Left lung (tissue), 10 donors: Measurements from ENCODE around the gene PKNOX2. TPM values are rescaled to one million over a fixed set of nuclear protein-coding genes. Genes with fewer than 3 reads are reported as not detected.

Experiments used
- ATAC-seq: fragments of 200-7000 bp; cut with Tn5 transposase; one replicate; pipeline ENCODE4 v1.9.1; 2020; ENCODE audit warnings: moderate library complexity
- DNase-seq, 4 donors: peaks; one replicate each; pipeline ENCODE4 v3.0.0-alpha.2; 2013 to 2020
- H3K27ac ChIP-seq, 2 donors: fragments of 200-600 bp; sonication (generic) in 1 of 2; one replicate each; pipeline versions ENCODE4 v1.5.0 to v1.8.0; 2020 to 2021
- H3K27me3 ChIP-seq, 2 donors: fragments of 200-600 bp; sonication (generic) in 1 of 2; one replicate each; pipeline versions ENCODE4 v1.5.0 to v1.8.0; 2020 to 2021
- H3K36me3 ChIP-seq, 2 donors: fragments of 200-600 bp; sonication (generic) in 1 of 2; one replicate each; pipeline versions ENCODE4 v1.5.0 to v1.8.0; 2020 to 2021
- H3K4me1 ChIP-seq, 2 donors: fragments of 200-600 bp; one replicate each; pipeline ENCODE4 v1.8.0; 2021
- H3K4me3 ChIP-seq, 2 donors: fragments of 200-600 bp; sonication (generic) in 1 of 2; one replicate each; pipeline versions ENCODE4 v1.5.0 to v1.8.0; 2020 to 2021; ENCODE audit warnings: mild to moderate bottlenecking in 1 of 2
- H3K9me3 ChIP-seq, 2 donors: fragments of 200-600 bp; sonication (generic) in 1 of 2; one replicate each; pipeline versions ENCODE4 v1.5.0 to v1.8.0; 2020 to 2021
- intact Hi-C, 2 donors: fragments of 100-400 bp; cut with DNase I; formaldehyde crosslinking; loops; one replicate each; pipeline versions ENCODE4 v1.11.2 to v1.14.2; 2022
- polyA plus RNA-seq, 6 donors: library from polyadenylated mRNA; unstranded; fragments of 120-200 nt; gene quantifications; one replicate each; pipeline ENCODE4 v1.2.1, GENCODE V29; 2013; ENCODE audit not compliant: insufficient read length in 6 of 6
- total RNA-seq, 2 donors: library from RNA; stranded (reverse); fragmentation: NEBNext Ultra II Directional; extraction: Animal tissue kit (Norgen Biotek cat#: 25700); gene quantifications; one replicate each; pipeline ENCODE4 v1.2.1, GENCODE V29; 2021
- TF ChIP-seq, protein P1 (sequence below), 2 donors: fragments of 200-600 bp; sonication (generic) in 1 of 2; IDR thresholded peaks; one replicate each; pipeline versions ENCODE4 v1.5.0 to v1.8.0; 2021; ENCODE audit warnings: antibody characterized with exemption in 2 of 2
- donor health status: DM: no; HTN: yes; CAD: no.
- donor health status: DM: no; HTN: no; CAD: no.

The PKNOX2 gene
- total and polyA plus RNA-seq, 8 donors, result 6.7 to 18.9 (median 16.7) TPM

- intact Hi-C loops, result loop anchor here in 1 of 2 donors (5.0 kb wide), 1 partner anchor 175 kb away; no protein-coding TSS in a partner anchor
- ATAC-seq (no peak), DNase-seq (peak in 1 of 4 donors; percentile 68)
- Histone ChIP-seq H3K9me3 (no peaks in the 10 kb centered on the region), H3K36me3 (no peaks in the 10 kb centered on the region), H3K4me1 (peaks cover 0 to 6% of the 10 kb centered on the region in 2 donors), H3K27ac (no peak overlapping the region), H3K4me3 (no peak overlapping the region), H3K27me3 (peaks cover 0 to 31% of the 10 kb centered on the region in 2 donors)
- TF ChIP-seq, protein P1, sequence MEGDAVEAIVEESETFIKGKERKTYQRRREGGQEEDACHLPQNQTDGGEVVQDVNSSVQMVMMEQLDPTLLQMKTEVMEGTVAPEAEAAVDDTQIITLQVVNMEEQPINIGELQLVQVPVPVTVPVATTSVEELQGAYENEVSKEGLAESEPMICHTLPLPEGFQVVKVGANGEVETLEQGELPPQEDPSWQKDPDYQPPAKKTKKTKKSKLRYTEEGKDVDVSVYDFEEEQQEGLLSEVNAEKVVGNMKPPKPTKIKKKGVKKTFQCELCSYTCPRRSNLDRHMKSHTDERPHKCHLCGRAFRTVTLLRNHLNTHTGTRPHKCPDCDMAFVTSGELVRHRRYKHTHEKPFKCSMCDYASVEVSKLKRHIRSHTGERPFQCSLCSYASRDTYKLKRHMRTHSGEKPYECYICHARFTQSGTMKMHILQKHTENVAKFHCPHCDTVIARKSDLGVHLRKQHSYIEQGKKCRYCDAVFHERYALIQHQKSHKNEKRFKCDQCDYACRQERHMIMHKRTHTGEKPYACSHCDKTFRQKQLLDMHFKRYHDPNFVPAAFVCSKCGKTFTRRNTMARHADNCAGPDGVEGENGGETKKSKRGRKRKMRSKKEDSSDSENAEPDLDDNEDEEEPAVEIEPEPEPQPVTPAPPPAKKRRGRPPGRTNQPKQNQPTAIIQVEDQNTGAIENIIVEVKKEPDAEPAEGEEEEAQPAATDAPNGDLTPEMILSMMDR (IDR thresholded peaks at IDR 0.05), result no peak
Measured at GRCh38 chr11:125342281-125342930, 177.9 kb downstream of the PKNOX2 start.

DNA sequence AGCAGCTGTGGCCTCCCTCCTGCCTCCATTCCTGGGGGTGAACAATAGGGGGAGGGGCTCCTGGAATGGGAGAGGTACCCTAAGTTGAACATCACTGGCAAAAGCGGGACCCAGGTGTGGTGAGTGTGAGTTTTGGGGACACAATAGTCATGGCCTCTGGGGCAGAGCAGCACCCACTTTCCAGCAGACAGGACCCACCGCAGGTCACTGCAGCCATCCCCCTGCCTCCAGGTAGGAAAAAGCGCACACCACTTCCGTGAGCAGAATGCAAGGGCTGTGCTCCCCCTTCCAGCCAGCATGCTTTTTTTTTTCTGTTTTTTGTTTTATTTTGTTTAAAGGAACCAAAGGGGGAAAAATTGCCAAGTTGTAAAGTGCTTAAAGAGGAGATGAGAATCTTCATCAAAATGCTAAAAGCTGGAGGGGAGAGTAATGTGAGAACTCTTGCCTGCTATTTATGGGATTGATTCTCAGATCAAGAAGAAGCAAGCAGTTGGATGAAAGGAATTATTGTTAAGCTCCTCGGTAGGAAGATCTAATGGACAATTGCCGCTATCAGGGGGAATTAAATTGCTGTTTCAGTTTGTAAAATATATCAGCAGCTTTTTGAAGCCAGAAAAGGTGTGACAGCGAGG, 178.7 kb downstream of the PKNOX2 start:
- Histone ChIP-seq H3K4me3 (no peak overlapping the region), H3K36me3 (no peaks in the 10 kb centered on the region), H3K27me3 (peaks cover 0 to 37% of the 10 kb centered on the region in 2 donors), H3K4me1 (peaks cover 0 to 4% of the 10 kb centered on the region in 2 donors), H3K9me3 (no peaks in the 10 kb centered on the region), H3K27ac (no peak overlapping the region)
- intact Hi-C loops, result loop anchor here in 1 of 2 donors (5.0 kb wide), 1 partner anchor 176 kb away; no protein-coding TSS in a partner anchor
- no peak for ATAC-seq
- TF ChIP-seq, protein P1 (IDR thresholded peaks at IDR 0.05), result no peak
- DNase-seq, result no peak

- no peaks in the 10 kb centered on the region for H3K4me1 ChIP-seq
- H3K27ac ChIP-seq, result no peak overlapping the region
- DNase-seq, result no peak
- TF ChIP-seq, protein P1 (IDR thresholded peaks at IDR 0.05), result no peak
- ATAC-seq, result no peak
- peaks cover 0 to 42% of the 10 kb centered on the region in 2 donors for H3K27me3 ChIP-seq
- no peak overlapping the region for H3K4me3 ChIP-seq
- no peaks in the 10 kb centered on the region for H3K9me3 ChIP-seq
- no peaks in the 10 kb centered on the region for H3K36me3 ChIP-seq
- intact Hi-C loops, result loop anchor here in 1 of 2 donors (5.0 kb wide), 1 partner anchor 176 kb away; no protein-coding TSS in a partner anchor
Measured at GRCh38 chr11:125343718-125344131, 179.2 kb downstream of the PKNOX2 start.

- H3K36me3 ChIP-seq, result no peaks in the 10 kb centered on the region
- H3K9me3 ChIP-seq, result no peaks in the 10 kb centered on the region
- no peaks in the 10 kb centered on the region for H3K4me1 ChIP-seq
- H3K27me3 ChIP-seq, result peaks cover 0 to 48% of the 10 kb centered on the region in 2 donors
- ATAC-seq (no peak), DNase-seq (no peak)
- intact Hi-C loops, result loop anchor here in 1 of 2 donors (5.0 kb wide), 1 partner anchor 178 kb away; no protein-coding TSS in a partner anchor
- TF ChIP-seq, protein P1 (IDR thresholded peaks at IDR 0.05), result no peak
- H3K27ac ChIP-seq, result no peak overlapping the region
- H3K4me3 ChIP-seq, result no peak overlapping the region
Measured at GRCh38 chr11:125344846-125345420, 180.4 kb downstream of the PKNOX2 start.
